ENCODE measurements around the gene LMAN1L. TPM values are rescaled to one million over a fixed set of nuclear protein-coding genes. Genes with fewer than 3 reads are reported as not detected.

LMAN1L gene
- total RNA-seq, 1 experiment from 2014 or later, result not detected

- in situ Hi-C loops (cut with HindIII; ENCODE audit: low pct_unique_long_range_greater_than_20kb, low sequenced_read_pairs), result no loop called here
- no peak for DNase-seq (ENCODE audit: low read depth, low spot score)
These were observed 9.7 kb upstream of the LMAN1L start for GRCh38 chr15:74802862-74803447.

DNA sequence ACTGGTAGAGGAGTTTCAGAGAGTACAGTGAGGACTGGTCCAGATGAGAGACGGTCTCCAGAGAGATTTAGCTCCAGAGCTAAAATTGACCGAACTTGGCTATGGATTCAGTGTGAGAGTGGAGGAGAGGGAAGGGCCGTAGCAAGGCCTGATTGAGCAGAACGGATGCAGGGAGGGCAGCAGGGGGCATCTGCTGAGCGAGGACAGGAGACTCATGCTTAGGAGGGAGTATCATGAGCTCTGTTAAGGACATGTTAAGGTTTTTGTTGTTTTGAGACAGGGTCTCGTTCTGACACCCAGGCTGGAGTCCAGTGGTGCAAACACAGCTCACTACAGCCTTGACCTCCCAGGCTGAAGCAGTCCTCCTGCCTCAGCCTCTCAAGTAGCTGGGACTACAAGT lies 7.7 kb upstream of the LMAN1L start:
- in situ Hi-C loops (cut with HindIII; ENCODE audit: low pct_unique_long_range_greater_than_20kb, low sequenced_read_pairs), result no loop called here
- DNase-seq (ENCODE audit: low read depth, low spot score), result no peak

- DNase-seq (ENCODE audit: low read depth, low spot score), result no peak
- in situ Hi-C loops (cut with HindIII; ENCODE audit: low pct_unique_long_range_greater_than_20kb, low sequenced_read_pairs), result no loop called here
These were observed 5.4 kb upstream of the LMAN1L start for GRCh38 chr15:74807282-74807681.

DNA sequence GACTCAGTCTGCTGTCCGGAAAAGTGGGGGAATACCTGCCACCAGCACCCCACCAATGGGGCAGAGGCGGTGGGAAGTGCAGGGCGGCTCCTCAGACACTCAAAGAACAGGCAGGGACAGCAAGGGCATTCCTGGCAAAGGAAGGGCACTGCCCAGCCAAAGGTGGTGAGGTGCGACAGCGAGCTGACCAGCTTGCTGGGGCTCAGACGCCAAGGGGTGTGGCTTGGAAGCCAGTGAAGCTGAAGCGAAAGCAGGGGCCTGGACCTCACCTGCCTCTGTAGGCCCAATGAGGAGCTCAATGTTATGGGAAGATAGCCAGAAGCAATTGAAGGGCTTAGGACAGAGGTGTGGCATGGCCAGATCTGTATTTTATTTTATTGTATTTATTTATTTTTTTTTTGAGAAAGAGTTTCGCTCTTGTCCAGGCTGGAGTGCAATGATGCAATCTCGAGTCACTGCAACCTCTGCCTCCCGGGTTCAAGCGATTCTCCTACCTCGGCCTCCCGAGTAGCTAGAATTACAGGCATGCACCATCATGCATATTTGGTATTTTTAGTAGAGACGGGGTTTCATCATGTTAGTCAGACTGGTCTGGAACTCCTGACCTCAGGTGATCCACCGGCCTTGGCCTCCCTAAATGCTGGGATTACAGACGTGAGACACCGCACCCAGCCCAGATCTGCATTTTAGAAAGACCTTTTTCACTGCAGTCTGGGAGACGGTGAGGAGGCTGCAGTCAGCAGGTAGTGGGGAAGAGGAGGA lies 4.4 kb upstream of the LMAN1L start:
- no peak for DNase-seq (ENCODE audit: low read depth, low spot score)
- in situ Hi-C loops (cut with HindIII; ENCODE audit: low pct_unique_long_range_greater_than_20kb, low sequenced_read_pairs), result no loop called here

DNA sequence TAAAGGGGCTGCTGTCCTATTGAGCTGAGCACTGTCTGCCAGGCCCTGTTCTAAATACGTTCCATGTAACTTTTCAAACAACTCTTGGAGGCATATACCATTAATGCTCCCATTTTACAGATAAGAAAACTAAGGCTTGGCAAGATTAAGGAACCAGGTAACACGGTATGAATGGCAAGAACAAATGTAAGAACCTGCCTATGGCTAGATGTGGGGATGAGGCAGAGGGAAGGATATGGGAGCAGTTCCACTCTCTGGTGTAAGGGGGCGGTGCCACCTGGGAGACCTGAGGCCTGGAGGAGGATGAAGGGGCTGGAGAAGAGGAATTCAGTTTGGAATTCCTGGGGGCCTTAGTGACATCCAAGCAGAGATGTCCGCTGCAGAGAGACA lies 3.8 kb upstream of the LMAN1L start:
- DNase-seq (ENCODE audit: low read depth, low spot score), result no peak
- in situ Hi-C loops (cut with HindIII; ENCODE audit: low pct_unique_long_range_greater_than_20kb, low sequenced_read_pairs), result no loop called here

DNA sequence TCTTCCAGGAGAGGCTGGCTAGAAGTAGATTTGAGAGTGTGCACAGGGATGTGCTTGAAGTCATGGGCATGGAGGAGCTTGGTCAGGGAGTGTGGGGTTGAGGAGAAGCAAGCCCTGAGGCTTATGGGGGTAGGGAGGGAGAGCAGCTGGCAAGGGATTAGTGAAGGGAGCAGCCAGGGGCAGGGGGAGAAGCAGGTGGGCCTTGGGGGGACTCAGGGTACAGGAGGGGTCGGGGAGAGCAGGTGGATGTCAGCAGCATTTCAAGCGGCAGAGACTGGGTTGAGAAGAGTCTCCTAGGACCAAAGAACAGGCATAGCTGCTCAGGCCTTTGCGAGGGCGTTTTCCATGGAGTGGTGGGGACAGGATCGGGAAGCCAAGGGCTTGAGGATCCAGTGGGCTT lies 3.4 kb upstream of the LMAN1L start:
- DNase-seq (ENCODE audit: low read depth, low spot score), result no peak
- in situ Hi-C loops (cut with HindIII; ENCODE audit: low pct_unique_long_range_greater_than_20kb, low sequenced_read_pairs), result no loop called here

- no peak for DNase-seq (ENCODE audit: low read depth, low spot score)
- in situ Hi-C loops (cut with HindIII; ENCODE audit: low pct_unique_long_range_greater_than_20kb, low sequenced_read_pairs), result no loop called here
These were observed 2.7 kb upstream of the LMAN1L start for GRCh38 chr15:74809956-74810355.

- in situ Hi-C loops (cut with HindIII; ENCODE audit: low pct_unique_long_range_greater_than_20kb, low sequenced_read_pairs), result no loop called here
- DNase-seq (ENCODE audit: low read depth, low spot score), result no peak
These were observed 2.7 kb downstream of the LMAN1L start for GRCh38 chr15:74815121-74815934.

- in situ Hi-C loops (cut with HindIII; ENCODE audit: low pct_unique_long_range_greater_than_20kb, low sequenced_read_pairs), result no loop called here
- no peak for DNase-seq (ENCODE audit: low read depth, low spot score)
These were observed 3.3 kb downstream of the LMAN1L start for GRCh38 chr15:74815961-74816360.

GRCh38 chr15:74816624-74817369 lies 4.2 kb downstream of the LMAN1L start:
- in situ Hi-C loops (cut with HindIII; ENCODE audit: low pct_unique_long_range_greater_than_20kb, low sequenced_read_pairs), result no loop called here
- no peak for DNase-seq (ENCODE audit: low read depth, low spot score)

- in situ Hi-C loops (cut with HindIII; ENCODE audit: low pct_unique_long_range_greater_than_20kb, low sequenced_read_pairs), result no loop called here
- no peak for DNase-seq (ENCODE audit: low read depth, low spot score)
These were observed 4.7 kb downstream of the LMAN1L start for GRCh38 chr15:74817370-74817737.

- in situ Hi-C loops (cut with HindIII; ENCODE audit: low pct_unique_long_range_greater_than_20kb, low sequenced_read_pairs), result no loop called here
- DNase-seq (ENCODE audit: low read depth, low spot score), result no peak
These were observed 7.4 kb downstream of the LMAN1L start for GRCh38 chr15:74820056-74820455.

DNA sequence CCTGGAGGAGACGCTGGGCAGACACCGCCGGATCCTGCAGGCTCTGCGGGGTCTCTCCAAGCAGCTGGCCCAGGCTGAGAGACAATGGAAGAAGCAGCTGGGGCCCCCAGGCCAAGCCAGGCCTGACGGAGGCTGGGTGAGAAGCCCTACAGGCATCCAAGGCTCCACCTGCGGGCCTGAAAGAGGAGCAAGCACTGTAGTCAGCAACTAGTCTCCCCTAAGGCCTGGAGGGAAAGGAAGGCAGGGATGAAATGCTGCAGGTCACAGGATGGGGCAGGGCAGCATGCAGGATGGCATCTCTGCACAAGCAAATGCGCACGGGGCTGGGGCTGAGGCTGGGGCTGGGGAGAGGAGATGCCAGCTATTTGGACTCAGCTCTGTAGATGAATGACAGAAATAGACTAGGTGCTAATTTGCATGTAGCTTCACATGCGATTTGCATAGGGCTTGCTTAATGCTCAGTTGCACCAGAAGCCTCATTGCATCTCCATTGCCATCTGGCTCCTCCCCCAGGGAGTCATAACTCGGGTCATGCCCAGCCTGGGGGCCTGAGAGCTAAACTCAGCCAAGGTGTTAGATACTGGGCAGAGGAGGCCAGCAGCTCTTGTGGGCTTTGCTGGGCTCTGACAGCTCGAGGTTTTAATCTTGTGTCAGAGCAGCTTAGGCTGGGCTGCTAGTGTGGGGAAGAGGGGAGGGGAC lies 8.6 kb downstream of the LMAN1L start:
- DNase-seq (ENCODE audit: low read depth, low spot score), result no peak
- in situ Hi-C loops (cut with HindIII; ENCODE audit: low pct_unique_long_range_greater_than_20kb, low sequenced_read_pairs), result no loop called here

- in situ Hi-C loops (cut with HindIII; ENCODE audit: low pct_unique_long_range_greater_than_20kb, low sequenced_read_pairs), result no loop called here
- no peak for DNase-seq (ENCODE audit: low read depth, low spot score)
These were observed 9.1 kb downstream of the LMAN1L start for GRCh38 chr15:74821790-74822158.

- in situ Hi-C loops (cut with HindIII; ENCODE audit: low pct_unique_long_range_greater_than_20kb, low sequenced_read_pairs), result no loop called here
- DNase-seq (ENCODE audit: low read depth, low spot score), result no peak
These were observed 9.6 kb downstream of the LMAN1L start for GRCh38 chr15:74822233-74822632.

- DNase-seq (ENCODE audit: low read depth, low spot score), result no peak
- in situ Hi-C loops (cut with HindIII; ENCODE audit: low pct_unique_long_range_greater_than_20kb, low sequenced_read_pairs), result no loop called here
These were observed 10.7 kb downstream of the LMAN1L start for GRCh38 chr15:74823324-74823723.

- in situ Hi-C loops (cut with HindIII; ENCODE audit: low pct_unique_long_range_greater_than_20kb, low sequenced_read_pairs), result no loop called here
- DNase-seq (ENCODE audit: low read depth, low spot score), result no peak
These were observed 12.3 kb downstream of the LMAN1L start for GRCh38 chr15:74824976-74825375.

GRCh38 chr15:74825866-74826265 lies 13.2 kb downstream of the LMAN1L start:
- no peak for DNase-seq (ENCODE audit: low read depth, low spot score)
- in situ Hi-C loops (cut with HindIII; ENCODE audit: low pct_unique_long_range_greater_than_20kb, low sequenced_read_pairs), result no loop called here

Data from SK-MEL-5 (cell line).